Activated CD4-positive, alpha-beta T cell treated with anti-CD3 and anti-CD28 coated beads, Interleukin-2, amount 10 ng/mL, durations not matched to agents 7 days and 5 days (primary cell): ENCODE results near the gene USP15. TPM values are rescaled to one million over a fixed set of nuclear protein-coding genes. Genes with fewer than 3 reads are reported as not detected.
"Not testable (repeated sequence)": the region's sequence is repeated elsewhere in the genome, so short reads cannot be mapped to it uniquely, and the experiment has no call there.

Experiments
- CTCF ChIA-PET: fragments of 350-600 bp; sonication (Branson Sonifier 250); formaldehyde crosslinking; loops from one replicate; lab custom pipeline; 2021; ENCODE audit warnings: antibody characterized with exemption; lab: Charles Lee
- POLR2A ChIA-PET: fragments of 350-600 bp; sonication (Branson Sonifier 250); formaldehyde crosslinking; loops from one replicate; lab custom pipeline; 2021; ENCODE audit warnings: antibody characterized with exemption; lab: Charles Lee
- DNase-seq: peaks from one replicate; pipeline ENCODE4 v3.0.0-alpha.2; 2020
- H3K27ac Mint-ChIP-seq: one replicate; pipeline ENCODE4 v1.8.0; 2021; ENCODE audit warnings: mild to moderate bottlenecking, moderate library complexity, mixed read lengths
- H3K27me3 Mint-ChIP-seq: one replicate; pipeline ENCODE4 v1.8.0; 2021; ENCODE audit warnings: mixed read lengths
- H3K36me3 Mint-ChIP-seq: one replicate; pipeline ENCODE4 v1.8.0; 2021; ENCODE audit warnings: low read depth, mixed read lengths
- H3K4me1 Mint-ChIP-seq: one replicate; pipeline ENCODE4 v1.8.0; 2021; ENCODE audit warnings: mixed read lengths
- H3K4me3 Mint-ChIP-seq: one replicate; pipeline ENCODE4 v1.8.0; 2021; ENCODE audit warnings: mild to moderate bottlenecking, moderate library complexity, mixed read lengths
- H3K9me3 Mint-ChIP-seq: one replicate; pipeline ENCODE4 v1.8.0; 2021; ENCODE audit warnings: mixed read lengths
- total RNA-seq, 2 experiments: library from RNA; stranded (reverse); gene quantifications; one replicate each; pipeline ENCODE4 v1.2.3, GENCODE V29; 2021

Gene USP15
- total RNA-seq, 2 experiments from 2014 or later: 162 to 167 TPM

DNA sequence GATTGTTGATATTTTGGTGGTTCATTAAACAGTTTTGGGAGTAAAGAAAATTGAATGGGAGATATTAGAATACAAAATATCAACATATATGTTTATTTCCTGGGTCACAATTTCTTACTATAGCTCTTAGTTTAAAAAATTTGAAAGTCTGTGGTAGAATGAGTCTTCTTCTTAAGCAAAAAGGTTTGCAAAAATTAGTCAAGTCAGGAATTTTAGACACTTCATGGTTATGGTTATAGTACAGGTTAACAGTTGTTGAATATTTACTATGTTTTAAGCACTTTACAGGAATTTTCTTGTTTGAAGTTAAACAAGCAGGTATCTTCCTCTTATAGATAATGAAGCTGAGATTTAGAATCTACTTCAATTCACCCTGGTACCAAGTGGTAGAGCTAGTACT, 56.8 kb downstream of the USP15 start:
- H3K9me3 Mint-ChIP-seq: peaks cover 7% of the 10 kb centered on the region
- ChIA-PET CTCF (interaction anchor here (0.8 kb wide), 1 partner anchor 25 kb away, joined by 4 read pairs; no protein-coding TSS in a partner anchor), POLR2A (no interaction called here)
- H3K27ac Mint-ChIP-seq: peak overlapping the region; percentile 17
- no peaks in the 10 kb centered on the region for H3K27me3 Mint-ChIP-seq
- peaks cover 28% of the 10 kb centered on the region for H3K4me1 Mint-ChIP-seq
- DNase-seq: no peak
- peaks cover 46% of the 10 kb centered on the region for H3K36me3 Mint-ChIP-seq
- no peak overlapping the region for H3K4me3 Mint-ChIP-seq

DNA sequence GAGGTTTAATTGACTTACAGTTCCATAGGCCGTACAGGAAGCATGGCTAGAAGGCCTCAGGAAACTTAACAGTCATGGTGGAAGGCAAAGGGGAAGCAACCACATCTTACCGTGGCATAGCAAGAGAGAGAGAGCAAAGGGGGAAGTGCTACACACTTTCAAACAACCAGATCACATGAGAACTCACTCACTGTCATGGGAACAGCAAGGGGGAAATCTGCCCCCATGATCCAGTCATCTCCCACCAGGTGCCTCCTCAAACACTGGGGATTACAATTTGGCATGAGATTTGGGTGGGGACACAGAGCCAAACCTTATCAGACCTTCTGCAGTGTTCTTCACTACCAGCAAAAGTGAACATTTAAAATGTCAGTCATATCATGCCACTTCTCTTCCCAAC, 58.9 kb downstream of the USP15 start:
- Mint-ChIP-seq H3K4me3 (no peak overlapping the region), H3K27me3 (no peaks in the 10 kb centered on the region), H3K4me1 (peaks cover 32% of the 10 kb centered on the region), H3K36me3 (peaks cover 61% of the 10 kb centered on the region), H3K27ac (no peak overlapping the region), H3K9me3 (peaks cover 7% of the 10 kb centered on the region)
- ChIA-PET POLR2A (no interaction called here), CTCF (no interaction called here)
- no peak for DNase-seq

DNA sequence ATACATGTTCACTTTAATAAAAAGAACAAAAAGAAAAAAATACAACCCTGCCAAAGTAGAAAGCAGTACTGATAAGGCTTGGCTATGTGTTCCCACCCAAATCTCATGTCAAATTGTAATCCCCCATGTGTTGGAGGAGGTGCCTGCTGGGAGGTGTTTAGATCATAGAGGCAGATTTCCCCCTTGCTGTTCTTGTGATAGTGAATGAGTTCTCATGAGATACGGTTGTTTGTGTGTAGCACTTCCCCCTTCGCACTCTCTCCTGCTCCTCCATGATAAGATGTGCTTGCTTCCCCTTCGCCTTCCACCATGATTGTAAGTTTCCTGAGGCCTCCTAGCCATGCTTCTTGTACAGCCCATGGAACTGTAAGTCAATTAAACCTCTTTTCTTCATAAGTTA, 59.9 kb downstream of the USP15 start:
- POLR2A ChIA-PET: no interaction called here
- no peak for DNase-seq
- peaks cover 59% of the 10 kb centered on the region for H3K36me3 Mint-ChIP-seq
- H3K4me1 Mint-ChIP-seq: peaks cover 32% of the 10 kb centered on the region
- CTCF ChIA-PET: interaction anchor here (1.3 kb wide), 1 partner anchor 9 kb away, joined by 4 read pairs; no protein-coding TSS in a partner anchor
- H3K9me3 Mint-ChIP-seq: peaks cover 7% of the 10 kb centered on the region
- no peak overlapping the region for H3K27ac Mint-ChIP-seq
- no peaks in the 10 kb centered on the region for H3K27me3 Mint-ChIP-seq
- H3K4me3 Mint-ChIP-seq: no peak overlapping the region

DNA sequence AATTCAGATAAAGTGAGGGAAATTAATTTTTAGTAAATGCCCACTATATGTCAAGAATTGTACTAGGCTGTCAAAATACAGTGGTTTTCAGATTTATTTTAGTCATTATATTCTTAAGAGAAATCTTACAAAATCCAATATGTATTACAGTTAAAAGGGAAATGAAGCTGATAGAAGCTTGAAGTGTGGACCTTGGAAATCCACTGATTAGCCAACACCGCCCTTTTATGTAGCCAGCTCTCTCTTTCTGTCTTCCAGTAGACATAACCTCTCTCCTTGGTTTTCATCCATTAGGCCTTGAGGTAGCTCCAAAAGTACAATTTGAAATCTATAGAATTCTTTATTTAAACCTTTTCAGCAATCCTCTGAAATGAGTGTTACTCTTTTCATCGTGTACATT, 63.2 kb downstream of the USP15 start:
- H3K4me1 Mint-ChIP-seq: peaks cover 22% of the 10 kb centered on the region
- no peak for DNase-seq
- peaks cover 51% of the 10 kb centered on the region for H3K36me3 Mint-ChIP-seq
- no peaks in the 10 kb centered on the region for H3K27me3 Mint-ChIP-seq
- no peak overlapping the region for H3K4me3 Mint-ChIP-seq
- no peak overlapping the region for H3K27ac Mint-ChIP-seq
- CTCF ChIA-PET: no interaction called here
- POLR2A ChIA-PET: no interaction called here
- H3K9me3 Mint-ChIP-seq: peaks cover 4% of the 10 kb centered on the region

DNA sequence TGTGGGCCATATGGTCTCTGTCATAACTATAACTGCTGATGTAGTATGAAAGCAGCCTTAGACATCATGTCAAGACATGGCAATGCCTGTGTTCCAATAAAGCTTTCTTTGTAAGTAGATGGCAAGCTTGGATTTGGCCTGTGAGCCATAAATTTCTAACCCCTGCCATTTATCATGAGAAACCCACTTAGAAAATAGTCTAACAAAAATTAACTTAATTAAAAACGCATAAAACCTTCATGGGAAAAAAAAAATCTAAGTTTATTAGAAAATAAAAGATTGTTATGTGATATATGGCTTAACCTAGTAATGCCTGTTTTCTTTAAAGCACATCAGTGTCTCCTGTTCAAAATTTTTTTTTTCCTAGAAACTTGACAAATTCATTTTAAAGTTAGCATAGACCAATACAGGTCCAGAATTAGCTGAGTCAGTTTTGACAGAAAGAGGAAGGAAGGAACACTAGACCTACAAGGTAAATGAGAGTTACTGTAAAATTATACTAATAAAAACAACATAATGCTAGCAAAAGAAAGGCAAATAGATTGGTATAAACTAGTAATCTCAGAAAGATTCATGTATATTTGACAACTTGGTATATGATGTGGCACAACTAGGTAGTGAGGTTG, 68.2 kb downstream of the USP15 start:
- Mint-ChIP-seq H3K27ac (no peak overlapping the region), H3K36me3 (peaks cover 38% of the 10 kb centered on the region), H3K27me3 (no peaks in the 10 kb centered on the region), H3K4me3 (no peak overlapping the region), H3K9me3 (no peaks in the 10 kb centered on the region), H3K4me1 (peaks cover 1% of the 10 kb centered on the region)
- POLR2A ChIA-PET: no interaction called here
- CTCF ChIA-PET: interaction anchor here (0.9 kb wide), 1 partner anchor 8 kb away, joined by 4 read pairs; no protein-coding TSS in a partner anchor
- DNase-seq: no peak

DNA sequence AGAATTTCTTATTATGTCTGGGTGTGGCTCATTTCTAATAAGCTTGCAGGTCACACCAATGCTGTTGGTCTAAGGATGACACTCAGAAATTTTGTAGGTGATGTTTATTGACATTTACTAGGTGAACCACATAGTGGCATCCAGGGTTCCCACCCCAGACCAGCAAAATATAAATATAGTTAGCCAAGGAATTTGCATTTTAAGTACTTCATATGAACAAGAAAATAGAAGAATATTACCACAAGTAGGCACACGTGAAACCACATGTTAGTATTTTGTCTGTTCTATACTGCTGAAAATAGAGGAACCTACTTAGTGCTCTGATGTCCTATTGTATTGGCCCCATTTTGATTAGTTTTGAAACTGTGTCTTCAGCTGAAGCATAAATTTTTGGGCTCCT, 71.1 kb downstream of the USP15 start:
- POLR2A ChIA-PET: no interaction called here
- H3K9me3 Mint-ChIP-seq: peaks cover 3% of the 10 kb centered on the region
- peaks cover 9% of the 10 kb centered on the region for H3K4me1 Mint-ChIP-seq
- H3K4me3 Mint-ChIP-seq: no peak overlapping the region
- CTCF ChIA-PET: interaction anchor here (1.0 kb wide), 1 partner anchor 17 kb away, joined by 3 read pairs; no protein-coding TSS in a partner anchor
- no peaks in the 10 kb centered on the region for H3K27me3 Mint-ChIP-seq
- no peak overlapping the region for H3K27ac Mint-ChIP-seq
- DNase-seq: no peak
- peaks cover 55% of the 10 kb centered on the region for H3K36me3 Mint-ChIP-seq

DNA sequence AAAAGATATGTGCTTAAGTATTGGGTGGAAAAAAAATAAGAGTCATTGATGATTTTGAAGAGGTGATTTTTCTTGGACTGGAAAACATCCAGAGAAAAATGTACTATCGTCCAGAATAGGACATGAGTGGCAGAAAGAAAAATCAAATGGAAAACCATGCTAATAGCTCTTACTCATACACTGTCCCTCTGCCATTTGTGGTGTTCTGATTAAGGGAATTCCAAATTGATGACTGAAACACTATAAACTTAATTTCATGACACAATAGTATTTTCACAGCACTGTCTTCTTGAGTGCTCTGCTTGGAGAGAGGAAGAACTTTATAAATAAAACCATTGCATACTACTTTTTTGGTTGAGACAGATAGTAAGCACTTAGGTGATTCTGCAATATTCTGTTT, 72.4 kb downstream of the USP15 start:
- ChIA-PET POLR2A (no interaction called here), CTCF (no interaction called here)
- no peak overlapping the region for H3K4me3 Mint-ChIP-seq
- no peak overlapping the region for H3K27ac Mint-ChIP-seq
- H3K36me3 Mint-ChIP-seq: peaks cover 62% of the 10 kb centered on the region
- H3K9me3 Mint-ChIP-seq: peaks cover 8% of the 10 kb centered on the region
- H3K4me1 Mint-ChIP-seq: peaks cover 10% of the 10 kb centered on the region
- no peaks in the 10 kb centered on the region for H3K27me3 Mint-ChIP-seq
- DNase-seq: no peak

DNA sequence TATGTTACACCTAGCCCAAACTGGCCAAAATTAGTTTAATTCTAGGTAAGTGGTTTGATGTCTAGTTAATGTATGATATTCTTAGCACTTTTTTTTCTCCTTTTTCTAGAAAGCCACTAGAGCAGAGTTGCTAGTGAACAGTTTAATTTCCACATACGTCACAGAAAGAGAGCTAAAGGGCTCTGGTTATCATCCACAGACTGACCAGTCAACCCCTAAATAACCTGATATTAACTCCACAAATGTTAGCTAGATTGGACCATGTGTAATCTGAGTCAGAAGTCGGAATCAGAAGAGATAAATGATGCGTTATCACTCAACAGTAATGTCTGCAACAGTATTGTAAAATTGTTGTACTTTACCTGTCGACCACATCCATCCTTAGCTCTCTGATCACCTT, 74.9 kb downstream of the USP15 start:
- no peak overlapping the region for H3K4me3 Mint-ChIP-seq
- no peaks in the 10 kb centered on the region for H3K27me3 Mint-ChIP-seq
- DNase-seq: no peak
- peaks cover 25% of the 10 kb centered on the region for H3K4me1 Mint-ChIP-seq
- H3K36me3 Mint-ChIP-seq: peaks cover 74% of the 10 kb centered on the region
- peaks cover 26% of the 10 kb centered on the region for H3K9me3 Mint-ChIP-seq
- ChIA-PET CTCF (interaction anchor here (1.5 to 2.0 kb wide), 2 partner anchors 9 to 11 kb away, joined by 3 to 5 read pairs; no protein-coding TSS in a partner anchor), POLR2A (no interaction called here)
- H3K27ac Mint-ChIP-seq: no peak overlapping the region

DNA sequence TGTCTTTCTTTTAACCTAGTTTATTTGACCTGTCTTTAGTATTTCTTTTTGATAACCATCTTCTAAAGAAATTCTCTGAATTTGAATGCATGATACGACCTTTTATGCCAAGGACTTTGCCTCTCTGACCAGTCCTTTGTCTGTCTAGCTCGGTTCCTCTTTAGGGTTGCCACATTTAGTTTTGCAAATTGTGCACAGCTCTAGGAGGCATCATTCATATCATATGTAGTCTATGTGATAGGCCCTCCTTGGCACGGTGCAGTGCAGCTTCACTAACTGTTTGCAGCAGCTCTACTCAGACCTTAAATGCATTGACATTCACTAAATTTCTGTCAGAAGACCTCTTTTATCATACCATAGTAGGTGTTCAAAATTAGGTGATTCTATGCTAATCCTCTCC, 75.6 kb downstream of the USP15 start:
- H3K27ac Mint-ChIP-seq: no peak overlapping the region
- DNase-seq: no peak
- POLR2A ChIA-PET: interaction anchor here (0.6 kb wide), 1 partner anchor 43 kb away, joined by 5 read pairs; no protein-coding TSS in a partner anchor

DNA sequence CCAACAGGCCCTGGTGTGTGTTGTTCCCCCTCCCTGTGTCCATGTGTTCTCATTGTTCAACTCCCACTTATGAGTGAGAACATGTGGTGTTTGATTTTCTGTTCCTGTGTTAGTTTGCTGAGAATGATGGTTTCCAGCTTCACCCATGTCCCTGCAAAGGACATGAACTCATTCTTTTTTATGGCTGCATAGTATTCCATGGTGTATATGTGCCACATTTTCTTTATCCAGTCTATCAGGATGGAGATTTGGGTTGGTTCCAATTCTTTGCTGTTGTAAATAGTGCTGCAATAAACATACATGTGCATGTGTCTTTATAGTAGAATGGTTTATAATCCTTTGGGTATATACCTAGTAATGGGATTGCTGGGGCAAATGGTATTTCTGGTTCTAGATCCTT, 77.4 kb downstream of the USP15 start:
- H3K27ac Mint-ChIP-seq, H3K27me3 Mint-ChIP-seq, POLR2A ChIA-PET, CTCF ChIA-PET, DNase-seq, H3K4me3 Mint-ChIP-seq: not testable (repeated sequence)
- Mint-ChIP-seq H3K4me1 (peaks cover 38% of the 10 kb centered on the region), H3K36me3 (peaks cover 87% of the 10 kb centered on the region), H3K9me3 (peaks cover 39% of the 10 kb centered on the region)

More for the DNA sequence above, 75.6 kb downstream of the USP15 start:
- Mint-ChIP-seq H3K4me1 (peaks cover 32% of the 10 kb centered on the region), H3K36me3 (peaks cover 78% of the 10 kb centered on the region), H3K27me3 (no peaks in the 10 kb centered on the region), H3K9me3 (peaks cover 33% of the 10 kb centered on the region), H3K4me3 (no peak overlapping the region)
- CTCF ChIA-PET: interaction anchor here (1.5 to 2.0 kb wide), 3 partner anchors 10 to 14 kb away, joined by 3 to 5 read pairs (median 3); no protein-coding TSS in a partner anchor

DNA sequence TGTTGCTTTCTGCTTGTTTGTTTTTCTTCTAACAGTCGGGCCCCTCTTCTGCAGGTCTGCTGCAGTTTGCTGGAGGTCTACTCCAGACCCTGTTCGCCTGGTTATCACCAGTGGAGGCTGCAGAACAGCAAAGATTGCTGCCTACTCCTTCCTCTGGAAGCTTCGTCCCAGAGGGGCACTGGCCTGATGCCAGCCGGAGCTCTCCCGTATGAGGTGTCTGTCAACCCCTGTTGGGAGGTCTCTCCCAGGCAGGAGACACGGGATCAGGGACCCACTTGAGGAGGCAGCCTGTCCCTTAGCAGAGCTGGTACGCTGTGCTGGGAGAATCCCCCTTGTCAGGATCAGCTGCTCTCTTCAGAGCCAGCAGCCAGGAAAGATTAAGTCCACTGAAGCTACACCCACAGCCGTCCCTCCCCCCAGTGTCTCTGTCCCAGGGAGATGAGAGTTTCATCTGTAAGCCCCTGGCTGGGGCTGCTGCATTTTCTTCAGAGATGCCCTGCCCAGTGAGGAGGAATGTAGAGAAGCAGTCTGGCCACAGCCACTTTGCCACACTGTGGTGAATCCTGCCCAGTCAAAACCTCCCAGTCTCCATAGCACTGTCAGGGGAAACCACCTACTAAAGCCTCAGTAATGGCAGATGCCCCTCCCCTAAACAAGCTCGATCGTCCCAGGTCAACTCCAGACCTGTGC, 82.6 kb downstream of the USP15 start:
- H3K27me3 Mint-ChIP-seq, H3K4me3 Mint-ChIP-seq, CTCF ChIA-PET, H3K27ac Mint-ChIP-seq, POLR2A ChIA-PET, DNase-seq: not testable (repeated sequence)
- peaks cover 90% of the 10 kb centered on the region for H3K36me3 Mint-ChIP-seq
- peaks cover 44% of the 10 kb centered on the region for H3K4me1 Mint-ChIP-seq
- peaks cover 35% of the 10 kb centered on the region for H3K9me3 Mint-ChIP-seq

DNA sequence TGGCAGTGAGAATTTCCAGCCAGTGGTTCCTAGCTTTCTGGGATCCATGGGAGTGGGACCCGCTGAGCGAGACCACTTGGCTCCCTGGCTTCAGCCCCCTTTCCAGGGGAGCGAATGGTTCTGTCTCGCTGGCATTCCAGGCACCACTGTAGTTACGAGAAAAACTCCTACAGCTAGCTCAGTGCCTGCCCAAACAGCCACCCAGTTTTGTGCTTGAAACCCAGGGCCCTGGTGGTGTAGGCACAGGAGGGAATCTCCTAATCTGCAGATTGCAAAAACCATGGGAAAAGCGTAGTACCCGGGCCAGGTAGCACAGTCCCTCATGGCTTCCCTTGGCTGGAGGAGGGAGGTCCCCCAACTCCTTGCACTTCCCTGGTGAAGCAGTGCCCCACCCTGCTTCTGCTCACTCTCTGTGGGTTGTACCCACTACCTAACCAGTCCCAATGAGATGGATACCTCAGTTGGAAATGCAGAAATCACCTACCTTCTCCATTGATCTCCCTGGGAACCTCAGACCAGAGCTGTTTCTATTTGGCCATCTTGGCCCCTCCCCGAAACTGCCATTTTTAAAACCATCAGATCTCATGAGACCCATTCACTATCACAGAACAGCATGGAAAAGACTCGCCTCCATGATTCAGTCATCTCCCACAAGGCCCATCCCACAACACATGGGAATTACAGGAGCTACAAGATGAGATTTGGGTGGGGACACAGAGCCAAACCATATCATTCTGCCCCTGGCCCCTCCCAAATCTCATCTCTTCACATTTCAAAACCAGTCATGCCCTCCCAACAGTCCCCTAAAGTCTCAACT, 83.3 kb downstream of the USP15 start:
- POLR2A ChIA-PET: interaction anchor here (0.7 kb wide), 1 partner anchor 292 kb away, joined by 3 read pairs; no protein-coding TSS in a partner anchor
- H3K27ac Mint-ChIP-seq, DNase-seq, H3K4me3 Mint-ChIP-seq, H3K27me3 Mint-ChIP-seq, CTCF ChIA-PET: not testable (repeated sequence)
- Mint-ChIP-seq H3K36me3 (peaks cover 82% of the 10 kb centered on the region), H3K4me1 (peaks cover 40% of the 10 kb centered on the region), H3K9me3 (peaks cover 27% of the 10 kb centered on the region)
